ENCODE measurements around the gene KCNJ15. TPM values are rescaled to one million over a fixed set of nuclear protein-coding genes. Genes with fewer than 3 reads are reported as not detected.

Gene KCNJ15
- 1 to 10 TPM in 1 of 4 donors, under 1 TPM in 2, not detected in 1; 0.31 to 1.1 (median 0.81) TPM for total RNA-seq

GRCh38 chr21:38256599-38257302 is at the start of gene KCNJ15:
KCNJ15 (plus strand) TSS chr21:38256991; CDS start chr21:38299262, 42,271 bp downstream.
- no peak for ATAC-seq
- no peak within 1 kb of the TSS for H3K27ac ChIP-seq
- 65 to 73% methylated on average over 3 to 5 of the region's 5 CpGs for WGBS, 2 donors (ENCODE audit: low coverage in 1 of 2)
- TF ChIP-seq POLR2AphosphoS5 (IDR thresholded peaks at IDR 0.05) = no peak
- TF ChIP-seq EP300 (IDR thresholded peaks at IDR 0.05) = no peak
- no peak for TF ChIP-seq POLR2A (IDR thresholded peaks at IDR 0.05)
- TF ChIP-seq CTCF (IDR thresholded peaks at IDR 0.05) = no peak
- H3K27me3 ChIP-seq = peaks cover 50% of the 10 kb centered on the region
- H3K36me3 ChIP-seq = no peaks in the 10 kb centered on the region
- H3K9me3 ChIP-seq = no peaks in the 10 kb centered on the region
- H3K4me3 ChIP-seq = no peak within 1 kb of the TSS
- H3K4me1 ChIP-seq = no peaks in the 10 kb centered on the region

GRCh38 chr21:38208118-38208517 is 48.7 kb upstream of the KCNJ15 start:
- no peaks in the 10 kb centered on the region for H3K36me3 ChIP-seq
- no peak overlapping the region for H3K4me3 ChIP-seq
- WGBS, 2 donors (ENCODE audit: low coverage in 1 of 2) = 72% methylated on average over 5 of the region's 6 CpGs; no CpG with 5 or more reads in 1 of the 2 donors
- peaks cover 0 to 17% (median 0%) of the 10 kb centered on the region in 3 donors for H3K9me3 ChIP-seq
- peaks cover 32% of the 10 kb centered on the region for H3K27me3 ChIP-seq
- TF ChIP-seq CTCF (IDR thresholded peaks at IDR 0.05) = no peak
- TF ChIP-seq EP300 (IDR thresholded peaks at IDR 0.05) = no peak
- no peak for TF ChIP-seq POLR2A (IDR thresholded peaks at IDR 0.05)
- TF ChIP-seq POLR2AphosphoS5 (IDR thresholded peaks at IDR 0.05) = no peak
- no peaks in the 10 kb centered on the region for H3K4me1 ChIP-seq
- no peak for ATAC-seq
- H3K27ac ChIP-seq = no peak overlapping the region

- H3K36me3 ChIP-seq = no peaks in the 10 kb centered on the region
- H3K4me3 ChIP-seq = no peak overlapping the region
- no peak overlapping the region for H3K27ac ChIP-seq
- 64 to 78% methylated on average over 1 to 3 of the region's 3 CpGs for WGBS, 2 donors (ENCODE audit: low coverage in 1 of 2)
- H3K9me3 ChIP-seq = peaks cover 0 to 17% (median 0%) of the 10 kb centered on the region in 3 donors
- peaks cover 28% of the 10 kb centered on the region for H3K27me3 ChIP-seq
- ATAC-seq = no peak
- H3K4me1 ChIP-seq = no peaks in the 10 kb centered on the region
- TF ChIP-seq CTCF (IDR thresholded peaks at IDR 0.05) (no peak), POLR2AphosphoS5 (IDR thresholded peaks at IDR 0.05) (no peak), EP300 (IDR thresholded peaks at IDR 0.05) (no peak), POLR2A (IDR thresholded peaks at IDR 0.05) (no peak)
These were observed 45.5 kb upstream of the KCNJ15 start for GRCh38 chr21:38211321-38211720.

DNA sequence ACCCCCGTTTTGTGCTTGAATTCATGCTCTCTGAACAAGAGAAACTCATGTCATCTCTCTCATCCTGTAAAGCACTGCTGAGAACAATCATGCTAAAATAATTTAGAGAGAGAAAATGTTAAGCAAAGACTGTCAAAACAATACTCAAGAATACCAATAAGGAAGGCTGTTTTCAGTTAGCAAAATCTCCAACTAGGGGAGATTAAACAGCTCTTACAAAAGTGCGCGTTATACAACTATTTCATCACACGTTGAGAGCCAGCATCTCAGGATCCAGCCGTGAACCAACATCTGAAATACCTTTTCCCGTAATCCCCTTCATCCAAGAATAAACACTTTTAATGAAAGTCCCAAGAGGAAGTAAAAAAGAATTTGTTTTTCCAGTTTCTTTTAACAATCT is 44.1 kb upstream of the KCNJ15 start:
- no peak overlapping the region for H3K27ac ChIP-seq
- H3K9me3 ChIP-seq = peaks cover 0 to 17% (median 0%) of the 10 kb centered on the region in 3 donors
- 55 to 66% methylated on average over 6 of the region's 6 CpGs for WGBS, 2 donors (ENCODE audit: low coverage in 1 of 2)
- no peak overlapping the region for H3K4me3 ChIP-seq
- no peak for ATAC-seq
- no peaks in the 10 kb centered on the region for H3K36me3 ChIP-seq
- H3K27me3 ChIP-seq = peaks cover 19% of the 10 kb centered on the region
- TF ChIP-seq POLR2AphosphoS5 (IDR thresholded peaks at IDR 0.05) (no peak), CTCF (IDR thresholded peaks at IDR 0.05) (no peak)
- H3K4me1 ChIP-seq = no peaks in the 10 kb centered on the region

DNA sequence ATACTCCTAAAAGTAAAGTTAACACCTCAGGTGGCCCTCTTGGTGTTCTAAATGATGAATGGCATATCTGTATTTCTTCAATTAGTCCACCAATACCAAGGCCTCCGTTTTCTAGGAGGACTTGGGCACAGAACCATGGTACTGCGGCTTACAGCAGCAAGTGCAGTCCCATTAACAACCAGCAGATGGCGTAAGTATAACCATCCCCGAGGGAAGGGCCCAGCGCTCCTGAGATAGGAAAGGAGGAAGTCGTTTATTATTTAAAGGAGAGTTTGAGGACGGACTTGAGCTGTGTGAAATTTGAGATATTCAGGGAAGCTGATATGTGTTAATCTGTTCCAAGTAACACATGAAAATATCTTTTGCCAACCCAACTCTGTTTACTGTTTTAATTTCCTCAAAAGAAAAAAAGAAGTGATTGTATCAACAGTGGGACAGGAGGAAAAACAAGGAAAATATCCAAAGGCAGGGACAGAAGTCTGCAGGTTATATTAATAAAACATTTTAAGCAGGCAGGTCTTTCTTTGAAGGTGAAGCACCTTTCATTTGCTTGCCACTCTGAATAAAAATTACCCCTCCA is 37.7 kb upstream of the KCNJ15 start:
- WGBS, 2 donors (ENCODE audit: low coverage in 1 of 2) = 2 to 5% methylated on average over 6 to 7 of the region's 7 CpGs
- ATAC-seq = peak; percentile 82
- H3K4me1 ChIP-seq = no peaks in the 10 kb centered on the region
- TF ChIP-seq CTCF (IDR thresholded peaks at IDR 0.05) (peak; percentile 83 to 92 (median 90)), EP300 (IDR thresholded peaks at IDR 0.05) (no peak)
- H3K36me3 ChIP-seq = no peaks in the 10 kb centered on the region
- H3K27ac ChIP-seq = no peak overlapping the region
- peaks cover 0 to 13% (median 0%) of the 10 kb centered on the region in 3 donors for H3K9me3 ChIP-seq
- H3K4me3 ChIP-seq = no peak overlapping the region
- no peaks in the 10 kb centered on the region for H3K27me3 ChIP-seq
